DND-41 (cell line): ENCODE measurements around the gene PIK3R2.

Experiments
- EZH2 ChIP-seq: IDR thresholded peaks from 3 replicates; pipeline ENCODE4 v1.6.1; 2012; ENCODE audit warnings: borderline replicate concordance, low read depth, mild to moderate bottlenecking, moderate library complexity, low read length, inconsistent platforms; ENCODE audit not compliant: severe bottlenecking
- TF ChIP-seq, protein P1 (sequence below): IDR thresholded peaks from 2 replicates; pipeline ENCODE4 v1.5.1; 2012; ENCODE audit warnings: borderline replicate concordance, low read length, moderate library complexity, mild to moderate bottlenecking; ENCODE audit not compliant: poor library complexity, severe bottlenecking; ENCODE audit errors: extremely low read depth

DNA sequence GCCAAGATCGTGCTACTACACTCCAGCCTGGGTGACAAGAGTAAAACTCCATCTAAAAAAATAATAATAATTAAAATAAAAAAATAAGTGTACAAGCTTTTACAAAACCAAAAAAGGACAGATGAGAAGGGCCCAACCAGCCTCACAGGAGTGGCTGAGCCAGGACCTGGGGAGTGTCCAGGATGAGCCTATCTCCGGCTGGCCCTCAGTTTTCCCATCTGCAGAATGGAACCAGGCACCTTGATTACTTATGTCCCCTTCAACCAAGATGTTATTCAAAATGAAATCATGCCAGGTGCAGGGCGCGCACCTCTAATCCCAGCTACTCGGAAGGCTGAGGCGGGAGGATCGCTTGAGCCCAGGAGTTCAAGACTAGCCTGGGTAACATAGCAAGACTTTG, 11.1 kb downstream of the PIK3R2 start:
- TF ChIP-seq, protein P1, sequence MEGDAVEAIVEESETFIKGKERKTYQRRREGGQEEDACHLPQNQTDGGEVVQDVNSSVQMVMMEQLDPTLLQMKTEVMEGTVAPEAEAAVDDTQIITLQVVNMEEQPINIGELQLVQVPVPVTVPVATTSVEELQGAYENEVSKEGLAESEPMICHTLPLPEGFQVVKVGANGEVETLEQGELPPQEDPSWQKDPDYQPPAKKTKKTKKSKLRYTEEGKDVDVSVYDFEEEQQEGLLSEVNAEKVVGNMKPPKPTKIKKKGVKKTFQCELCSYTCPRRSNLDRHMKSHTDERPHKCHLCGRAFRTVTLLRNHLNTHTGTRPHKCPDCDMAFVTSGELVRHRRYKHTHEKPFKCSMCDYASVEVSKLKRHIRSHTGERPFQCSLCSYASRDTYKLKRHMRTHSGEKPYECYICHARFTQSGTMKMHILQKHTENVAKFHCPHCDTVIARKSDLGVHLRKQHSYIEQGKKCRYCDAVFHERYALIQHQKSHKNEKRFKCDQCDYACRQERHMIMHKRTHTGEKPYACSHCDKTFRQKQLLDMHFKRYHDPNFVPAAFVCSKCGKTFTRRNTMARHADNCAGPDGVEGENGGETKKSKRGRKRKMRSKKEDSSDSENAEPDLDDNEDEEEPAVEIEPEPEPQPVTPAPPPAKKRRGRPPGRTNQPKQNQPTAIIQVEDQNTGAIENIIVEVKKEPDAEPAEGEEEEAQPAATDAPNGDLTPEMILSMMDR = no peak
- TF ChIP-seq EZH2 = no peak
